Measurements from ENCODE around the gene SYT5. TPM values are rescaled to one million over a fixed set of nuclear protein-coding genes. Genes with fewer than 3 reads are reported as not detected.

The SYT5 gene
- total and polyA plus RNA-seq, 2 of the 13 experiments (the other 11 are each of a cell fraction or from before 2014, with no cell fraction given), result not detected

DNA sequence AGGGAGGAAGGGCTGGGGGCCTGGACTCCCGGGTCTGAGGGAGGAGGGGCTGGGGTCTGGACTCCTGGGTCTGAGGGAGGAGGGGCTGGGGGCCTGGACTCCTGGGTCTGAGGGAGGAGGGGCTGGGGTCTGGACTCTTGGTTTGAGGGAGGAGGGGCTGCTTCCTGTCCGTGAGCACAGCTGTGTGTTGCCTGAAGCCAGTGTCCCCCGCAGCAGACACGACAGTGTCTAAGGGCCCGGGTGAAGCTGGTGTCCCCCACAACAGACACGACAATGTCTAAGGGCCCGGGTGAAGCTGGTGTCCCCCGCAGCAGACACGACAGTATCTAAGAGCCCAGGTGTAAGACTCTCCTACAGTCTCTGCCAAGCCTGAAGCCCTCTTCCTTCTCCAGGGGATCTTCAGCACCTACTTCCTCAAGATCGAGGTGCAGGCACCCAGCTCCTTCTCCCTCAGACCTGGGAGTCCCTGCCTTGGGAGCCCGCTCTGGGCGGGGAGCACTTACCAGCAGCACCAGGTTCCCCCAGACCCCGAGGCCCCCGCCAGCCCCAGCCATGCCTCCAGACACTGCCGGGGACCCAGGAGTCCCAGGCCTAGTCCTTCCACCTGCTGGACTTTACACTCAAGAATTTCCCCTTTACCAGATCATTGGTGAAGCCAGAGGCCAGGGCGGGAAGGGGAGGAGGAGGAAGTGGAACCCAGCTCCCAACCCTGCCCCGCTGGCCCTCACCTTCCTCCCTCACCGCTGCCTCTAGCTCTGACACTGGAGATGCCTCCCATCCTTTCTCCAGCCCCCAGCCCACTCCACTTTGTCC is 29.0 kb upstream of the SYT5 start, which contains the start of gene PTPRH:
Gene PTPRH, minus strand, starts transcription at position 622 of the 813 bp plus-strand sequence. Its CDS starts 68 bp downstream, at position 554.
- Histone ChIP-seq H3K4me3 (replicated peaks in 1 of 3; ENCODE audit: insufficient read depth in 1 of 3, low read depth in 2 of 3, low read length in 3 of 3) (peak within 1 kb of the TSS; percentile 21 to 69 (median 44); a peak in 4 of 6 replicates), H3K36me3 (replicated peaks in 1 of 2; ENCODE audit: control insufficient read depth in 1 of 2, insufficient read depth in 2 of 2, low read length in 2 of 2) (peaks cover 6 to 18% of the 10 kb centered on the region in 2 experiments; a peak in 4 of 5 replicates), H3K79me2 (ENCODE audit: insufficient read depth, low read length) (peaks cover 14% of the 10 kb centered on the region), H4K20me1 (ENCODE audit: insufficient read depth, low read length) (no peaks in the 10 kb centered on the region), H3K9ac (ENCODE audit: insufficient read depth, low read depth, low read length) (peak within 1 kb of the TSS; percentile 84), H3K4me1 (ENCODE audit: insufficient read depth, low read length) (peaks cover 73% of the 10 kb centered on the region), H2AFZ (ENCODE audit: low read length) (no peak within 1 kb of the TSS), H3K27ac (ENCODE audit: extremely low read length, insufficient read depth, low read length) (peak within 1 kb of the TSS; percentile 85), H3K27me3 (ENCODE audit: control insufficient read depth in 1 of 2, insufficient read depth in 2 of 2, low read length in 2 of 2) (no peaks in the 10 kb centered on the region; a peak in 1 of 5 replicates), H3K4me2 (ENCODE audit: low read depth, low read length) (peak within 1 kb of the TSS; percentile 93), H3K9me3 (ENCODE audit: low read length) (no peaks in the 10 kb centered on the region)
- CTCF ChIA-PET (ENCODE audit: low intra/inter-chr PET ratio, low total read pairs), result no interaction called here
- in situ Hi-C loops (cut with HindIII; ENCODE audit: extremely low pct_ligation_motif_present, low pct_unique_long_range_greater_than_20kb), result no loop called here
- 2% methylated on average over 9 of the region's 18 CpGs for WGBS (ENCODE audit: low lambda C conversion rate)
- BruUV-seq (replicated peaks), result no TSS peak
- DNase-seq (ENCODE audit: low spot score), result no peak
- intact Hi-C loops (cut with micrococcal nuclease; ENCODE audit: unreplicated experiment), result no loop called here
- FAIRE-seq, result no peak
- ATAC-seq, result peak; percentile 19
- POLR2A ChIA-PET, result interaction anchor here (0.9 to 3.3 kb wide), 17 partner anchors 10 to 344 kb away, joined by 3 to 43 read pairs (median 4); partner anchors contain the start of genes HSPBP1, ISOC2, KMT5C and PPP6R1
- TF ChIP-seq ZNF746 (CRISPR knock-in tag; IDR thresholded peaks at IDR 0.05) (no peak), ZNF530 (CRISPR knock-in tag; IDR thresholded peaks at IDR 0.05; ENCODE audit: low read depth) (no peak), ELF3 (CRISPR knock-in tag; IDR thresholded peaks at IDR 0.05) (peak; percentile 81), GATAD1 (CRISPR knock-in tag; IDR thresholded peaks at IDR 0.05) (0 out of 2 replicates have a peak, but pooled peaks have one; percentile 45), ZNF207 (IDR thresholded peaks at IDR 0.05; ENCODE audit: borderline replicate concordance) (no peak), RAD21 (CRISPR knock-in tag; IDR thresholded peaks at IDR 0.05) (no peak), KAT7 (CRISPR knock-in tag; IDR thresholded peaks at IDR 0.05; ENCODE audit: borderline replicate concordance) (no peak), PITX1 (CRISPR knock-in tag; IDR thresholded peaks at IDR 0.05) (no peak), ZNF24 (IDR thresholded peaks at IDR 0.05) (no peak), CENPBD1 (CRISPR knock-in tag; IDR thresholded peaks at IDR 0.05; ENCODE audit: borderline replicate concordance, low read depth) (no peak), SOX5 (CRISPR knock-in tag; IDR thresholded peaks at IDR 0.05; ENCODE audit: borderline replicate concordance) (no peak), ZNF343 (CRISPR knock-in tag; IDR thresholded peaks at IDR 0.05) (no peak), ZNF841 (CRISPR knock-in tag; IDR thresholded peaks at IDR 0.05; ENCODE audit: borderline replicate concordance) (no peak), KLF13 (CRISPR knock-in tag; IDR thresholded peaks at IDR 0.05) (no peak), E2F5 (CRISPR knock-in tag; conservative IDR thresholded peaks at IDR 0.05) (no peak), RORA (CRISPR knock-in tag; IDR thresholded peaks at IDR 0.05) (no peak)
- TF ChIP-seq, protein P1, sequence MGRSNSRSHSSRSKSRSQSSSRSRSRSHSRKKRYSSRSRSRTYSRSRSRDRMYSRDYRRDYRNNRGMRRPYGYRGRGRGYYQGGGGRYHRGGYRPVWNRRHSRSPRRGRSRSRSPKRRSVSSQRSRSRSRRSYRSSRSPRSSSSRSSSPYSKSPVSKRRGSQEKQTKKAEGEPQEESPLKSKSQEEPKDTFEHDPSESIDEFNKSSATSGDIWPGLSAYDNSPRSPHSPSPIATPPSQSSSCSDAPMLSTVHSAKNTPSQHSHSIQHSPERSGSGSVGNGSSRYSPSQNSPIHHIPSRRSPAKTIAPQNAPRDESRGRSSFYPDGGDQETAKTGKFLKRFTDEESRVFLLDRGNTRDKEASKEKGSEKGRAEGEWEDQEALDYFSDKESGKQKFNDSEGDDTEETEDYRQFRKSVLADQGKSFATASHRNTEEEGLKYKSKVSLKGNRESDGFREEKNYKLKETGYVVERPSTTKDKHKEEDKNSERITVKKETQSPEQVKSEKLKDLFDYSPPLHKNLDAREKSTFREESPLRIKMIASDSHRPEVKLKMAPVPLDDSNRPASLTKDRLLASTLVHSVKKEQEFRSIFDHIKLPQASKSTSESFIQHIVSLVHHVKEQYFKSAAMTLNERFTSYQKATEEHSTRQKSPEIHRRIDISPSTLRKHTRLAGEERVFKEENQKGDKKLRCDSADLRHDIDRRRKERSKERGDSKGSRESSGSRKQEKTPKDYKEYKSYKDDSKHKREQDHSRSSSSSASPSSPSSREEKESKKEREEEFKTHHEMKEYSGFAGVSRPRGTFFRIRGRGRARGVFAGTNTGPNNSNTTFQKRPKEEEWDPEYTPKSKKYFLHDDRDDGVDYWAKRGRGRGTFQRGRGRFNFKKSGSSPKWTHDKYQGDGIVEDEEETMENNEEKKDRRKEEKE (IDR thresholded peaks at IDR 0.05), result no peak
- TF ChIP-seq, protein P2, sequence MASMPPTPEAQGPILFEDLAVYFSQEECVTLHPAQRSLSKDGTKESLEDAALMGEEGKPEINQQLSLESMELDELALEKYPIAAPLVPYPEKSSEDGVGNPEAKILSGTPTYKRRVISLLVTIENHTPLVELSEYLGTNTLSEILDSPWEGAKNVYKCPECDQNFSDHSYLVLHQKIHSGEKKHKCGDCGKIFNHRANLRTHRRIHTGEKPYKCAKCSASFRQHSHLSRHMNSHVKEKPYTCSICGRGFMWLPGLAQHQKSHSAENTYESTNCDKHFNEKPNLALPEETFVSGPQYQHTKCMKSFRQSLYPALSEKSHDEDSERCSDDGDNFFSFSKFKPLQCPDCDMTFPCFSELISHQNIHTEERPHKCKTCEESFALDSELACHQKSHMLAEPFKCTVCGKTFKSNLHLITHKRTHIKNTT (CRISPR knock-in tag; IDR thresholded peaks at IDR 0.05), result no peak
